ENCODE results near the gene DNAAF5. TPM values are rescaled to one million over a fixed set of nuclear protein-coding genes. Genes with fewer than 3 reads are reported as not detected.
A peak's percentile ranks its signal among the peaks of the same experiment; 100 is the strongest.

Gene DNAAF5
- polyA plus RNA-seq, 2 donors: 7.8 to 14.6 TPM

DNA sequence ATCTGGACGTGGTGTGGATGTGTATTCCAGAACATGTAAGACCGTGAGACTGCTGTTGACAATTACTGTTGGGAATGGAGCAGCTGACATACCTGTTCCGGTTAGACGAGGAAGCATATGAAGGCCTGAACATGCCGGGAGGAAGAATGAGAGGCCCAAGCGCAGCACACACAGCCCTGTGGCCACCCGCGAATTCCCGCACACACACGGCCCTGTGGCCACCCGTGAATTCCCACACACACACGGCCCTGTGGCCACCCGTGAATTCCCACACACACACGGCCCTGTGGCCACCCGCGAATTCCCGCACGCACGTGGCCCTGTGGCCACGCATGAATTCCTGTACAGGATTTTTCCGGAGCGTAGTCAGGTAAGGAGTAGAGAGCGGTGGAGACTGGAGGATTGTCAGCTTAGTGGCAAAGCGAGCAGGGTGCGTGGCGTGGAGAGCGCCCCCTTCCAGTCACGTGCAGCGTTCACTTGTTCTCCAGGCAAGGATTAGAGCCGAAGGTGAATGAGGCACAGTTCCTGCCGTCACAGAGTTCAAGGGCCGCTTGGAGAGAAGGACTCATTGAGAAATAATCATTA lies 96.3 kb downstream of the DNAAF5 start:
- Histone ChIP-seq H3K36me3 (ENCODE audit: control insufficient read depth in 2 of 2, insufficient read depth in 2 of 2, low read length in 1 of 2) (peaks cover 0 to 5% of the 10 kb centered on the region in 2 donors), H3K4me3 (ENCODE audit: low read depth in 1 of 2, low read length in 2 of 2) (no peak overlapping the region), H3K27ac (ENCODE audit: low read depth in 2 of 2, low read length in 1 of 2) (peak overlapping the region in 1 of 2 donors; percentile 85), H3K4me1 (ENCODE audit: control insufficient read depth in 2 of 2, insufficient read depth in 2 of 2, low read length in 1 of 2) (peaks cover 2 to 7% of the 10 kb centered on the region in 2 donors), H3K9me3 (ENCODE audit: control insufficient read depth in 2 of 2, insufficient read depth in 1 of 2, low read depth in 1 of 2, low read length in 1 of 2) (no peaks in the 10 kb centered on the region), H3K27me3 (ENCODE audit: control insufficient read depth in 1 of 2, insufficient read depth in 2 of 2, low read length in 2 of 2) (no peaks in the 10 kb centered on the region)
- 74 to 84% methylated on average over 32 of the region's 32 CpGs for WGBS, 2 donors

DNA sequence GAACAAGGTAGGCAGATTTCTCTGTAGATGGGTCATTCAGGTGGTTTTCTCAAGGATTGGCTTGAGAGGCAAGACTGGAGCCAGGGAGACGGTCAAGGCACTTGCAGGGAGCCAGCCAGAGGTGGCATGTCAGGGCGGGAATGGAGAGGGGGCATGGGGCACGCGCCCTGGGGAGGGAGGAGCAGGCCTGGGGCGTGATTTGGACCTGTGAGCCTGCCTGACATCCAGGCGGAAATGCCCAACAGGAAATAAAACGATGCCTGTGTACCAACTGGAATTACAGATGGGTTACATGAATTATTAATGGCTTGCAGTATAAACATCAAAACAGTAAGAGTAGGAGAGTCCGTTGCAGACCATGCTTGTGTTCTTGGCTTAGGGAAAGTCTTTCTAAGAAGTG lies 97.2 kb downstream of the DNAAF5 start:
- Histone ChIP-seq H3K27me3 (ENCODE audit: control insufficient read depth in 1 of 2, insufficient read depth in 2 of 2, low read length in 2 of 2) (no peaks in the 10 kb centered on the region), H3K4me1 (ENCODE audit: control insufficient read depth in 2 of 2, insufficient read depth in 2 of 2, low read length in 1 of 2) (peaks cover 2 to 7% of the 10 kb centered on the region in 2 donors), H3K4me3 (ENCODE audit: low read depth in 1 of 2, low read length in 2 of 2) (no peak overlapping the region), H3K36me3 (ENCODE audit: control insufficient read depth in 2 of 2, insufficient read depth in 2 of 2, low read length in 1 of 2) (peaks cover 0 to 5% of the 10 kb centered on the region in 2 donors), H3K27ac (ENCODE audit: low read depth in 2 of 2, low read length in 1 of 2) (peak overlapping the region; percentile 40 to 85), H3K9me3 (ENCODE audit: control insufficient read depth in 2 of 2, insufficient read depth in 1 of 2, low read depth in 1 of 2, low read length in 1 of 2) (no peaks in the 10 kb centered on the region)
- 36 to 45% methylated on average over 8 of the region's 8 CpGs for WGBS, 2 donors

DNA sequence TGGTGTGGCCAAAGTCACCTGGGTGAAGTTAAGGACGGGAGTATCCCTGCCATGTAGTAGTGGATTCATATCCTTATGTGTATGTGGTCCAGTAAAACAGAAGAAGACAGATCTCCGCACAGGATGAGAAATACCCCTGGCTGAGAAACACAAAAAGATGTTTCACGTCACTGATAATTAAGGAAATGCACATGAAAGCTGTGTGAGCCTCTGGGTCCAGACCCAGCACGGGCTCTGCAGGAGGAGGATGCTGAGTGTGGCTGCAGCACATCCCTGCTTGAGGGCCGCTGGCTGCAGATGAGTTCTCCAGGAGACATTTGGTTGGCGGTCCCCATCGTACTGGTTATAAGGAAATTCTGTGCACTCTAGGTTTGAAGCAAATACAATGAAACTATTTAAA lies 97.6 kb downstream of the DNAAF5 start:
- Histone ChIP-seq H3K9me3 (ENCODE audit: control insufficient read depth in 2 of 2, insufficient read depth in 1 of 2, low read depth in 1 of 2, low read length in 1 of 2) (no peaks in the 10 kb centered on the region), H3K27ac (ENCODE audit: low read depth in 2 of 2, low read length in 1 of 2) (peak overlapping the region; percentile 40 to 85), H3K4me1 (ENCODE audit: control insufficient read depth in 2 of 2, insufficient read depth in 2 of 2, low read length in 1 of 2) (peaks cover 2 to 10% of the 10 kb centered on the region in 2 donors), H3K36me3 (ENCODE audit: control insufficient read depth in 2 of 2, insufficient read depth in 2 of 2, low read length in 1 of 2) (peaks cover 0 to 5% of the 10 kb centered on the region in 2 donors), H3K27me3 (ENCODE audit: control insufficient read depth in 1 of 2, insufficient read depth in 2 of 2, low read length in 2 of 2) (no peaks in the 10 kb centered on the region), H3K4me3 (ENCODE audit: low read depth in 1 of 2, low read length in 2 of 2) (no peak overlapping the region)
- 70 to 71% methylated on average over 7 of the region's 7 CpGs for WGBS, 2 donors

DNA sequence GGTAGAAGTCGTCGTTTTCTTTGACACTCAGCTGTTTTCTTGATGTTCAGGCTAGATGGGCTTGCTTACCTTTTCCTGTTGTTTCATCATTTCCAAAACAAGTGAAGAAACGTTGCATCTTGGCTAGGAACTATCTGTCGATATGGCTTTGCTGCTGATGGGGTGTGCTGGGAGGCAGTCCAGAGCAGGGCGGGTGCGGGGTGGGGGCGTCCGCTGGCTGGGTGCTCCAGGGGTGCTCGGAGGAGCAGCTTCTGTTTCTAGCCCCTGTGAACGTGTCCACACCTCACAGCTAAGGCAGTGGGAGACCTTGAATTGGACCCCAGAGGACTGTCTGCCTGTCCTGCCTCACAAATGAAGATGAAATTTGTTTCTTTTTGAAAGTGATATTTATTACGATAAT lies 98.2 kb downstream of the DNAAF5 start:
- WGBS, 2 donors: 60 to 68% methylated on average over 11 of the region's 11 CpGs
- H3K27me3 ChIP-seq (ENCODE audit: control insufficient read depth in 1 of 2, insufficient read depth in 2 of 2, low read length in 2 of 2): no peaks in the 10 kb centered on the region
- H3K4me3 ChIP-seq (ENCODE audit: low read depth in 1 of 2, low read length in 2 of 2): no peak overlapping the region
- H3K9me3 ChIP-seq (ENCODE audit: control insufficient read depth in 2 of 2, insufficient read depth in 1 of 2, low read depth in 1 of 2, low read length in 1 of 2): no peaks in the 10 kb centered on the region
- peak overlapping the region; percentile 47 to 74 for H3K27ac ChIP-seq (ENCODE audit: low read depth in 2 of 2, low read length in 1 of 2)
- peaks cover 0 to 5% of the 10 kb centered on the region in 2 donors for H3K36me3 ChIP-seq (ENCODE audit: control insufficient read depth in 2 of 2, insufficient read depth in 2 of 2, low read length in 1 of 2)
- peaks cover 2 to 10% of the 10 kb centered on the region in 2 donors for H3K4me1 ChIP-seq (ENCODE audit: control insufficient read depth in 2 of 2, insufficient read depth in 2 of 2, low read length in 1 of 2)

DNA sequence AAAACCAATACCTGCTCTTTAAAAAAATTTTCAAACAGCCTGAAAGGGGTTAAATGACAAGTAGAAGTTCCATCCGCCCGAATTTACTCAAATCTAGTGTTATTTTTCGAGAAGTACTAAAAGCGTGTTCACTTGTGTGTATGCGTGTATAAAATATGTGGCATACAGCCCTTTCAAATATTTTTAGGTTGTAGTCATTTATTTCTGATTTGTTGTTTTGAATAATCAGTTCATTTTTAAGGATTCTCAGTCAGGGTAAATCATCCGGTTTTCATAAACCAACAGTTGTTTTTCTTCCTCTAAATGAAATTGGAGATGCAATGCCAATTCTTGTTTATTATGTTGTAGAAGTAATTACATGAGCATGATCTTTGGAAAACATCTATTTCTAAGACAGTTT lies 98.9 kb downstream of the DNAAF5 start:
- Histone ChIP-seq H3K27me3 (ENCODE audit: control insufficient read depth in 1 of 2, insufficient read depth in 2 of 2, low read length in 2 of 2) (no peaks in the 10 kb centered on the region), H3K36me3 (ENCODE audit: control insufficient read depth in 2 of 2, insufficient read depth in 2 of 2, low read length in 1 of 2) (peaks cover 0 to 5% of the 10 kb centered on the region in 2 donors), H3K4me1 (ENCODE audit: control insufficient read depth in 2 of 2, insufficient read depth in 2 of 2, low read length in 1 of 2) (peaks cover 2 to 13% of the 10 kb centered on the region in 2 donors), H3K9me3 (ENCODE audit: control insufficient read depth in 2 of 2, insufficient read depth in 1 of 2, low read depth in 1 of 2, low read length in 1 of 2) (no peaks in the 10 kb centered on the region), H3K27ac (ENCODE audit: low read depth in 2 of 2, low read length in 1 of 2) (no peak overlapping the region), H3K4me3 (ENCODE audit: low read depth in 1 of 2, low read length in 2 of 2) (no peak overlapping the region)
- WGBS, 2 donors: 63 to 66% methylated on average over 6 of the region's 6 CpGs

DNA sequence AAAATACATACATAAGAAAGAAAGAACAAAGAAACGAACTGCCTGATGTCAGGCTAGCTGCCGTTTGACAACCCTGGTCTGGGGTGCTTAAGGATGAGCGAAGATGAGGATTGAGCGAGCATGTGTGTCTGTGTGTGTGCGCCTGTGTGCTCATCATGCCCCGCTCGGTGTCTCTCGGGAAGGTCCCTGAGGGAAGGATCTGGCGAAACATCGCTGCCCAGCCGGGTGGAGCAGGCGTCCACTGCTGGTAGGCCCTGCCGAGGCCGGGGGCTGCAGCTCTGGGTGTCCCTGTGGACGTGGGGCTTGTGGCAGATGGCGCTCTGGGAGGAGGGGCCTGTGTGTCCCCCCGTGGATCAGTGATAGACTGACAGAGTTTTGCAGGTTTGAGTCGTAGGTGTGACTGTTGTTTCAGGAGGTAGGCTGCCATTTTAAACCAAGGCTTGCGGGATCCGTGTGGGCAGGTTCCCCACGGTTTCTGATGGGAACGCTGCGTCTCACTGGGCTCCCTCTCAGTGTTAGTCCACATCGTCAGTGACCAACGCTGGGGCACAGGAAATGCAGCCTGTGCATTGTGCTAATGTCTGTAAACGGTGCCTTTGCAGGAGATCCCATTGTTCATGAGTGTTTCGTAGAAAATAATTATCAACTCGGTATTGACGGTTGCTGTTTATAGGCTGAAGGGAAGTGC lies 99.9 kb downstream of the DNAAF5 start:
- Histone ChIP-seq H3K36me3 (ENCODE audit: control insufficient read depth in 2 of 2, insufficient read depth in 2 of 2, low read length in 1 of 2) (peaks cover 0 to 5% of the 10 kb centered on the region in 2 donors), H3K27ac (ENCODE audit: low read depth in 2 of 2, low read length in 1 of 2) (peak overlapping the region; percentile 65 to 69), H3K27me3 (ENCODE audit: control insufficient read depth in 1 of 2, insufficient read depth in 2 of 2, low read length in 2 of 2) (no peaks in the 10 kb centered on the region), H3K9me3 (ENCODE audit: control insufficient read depth in 2 of 2, insufficient read depth in 1 of 2, low read depth in 1 of 2, low read length in 1 of 2) (no peaks in the 10 kb centered on the region), H3K4me1 (ENCODE audit: control insufficient read depth in 2 of 2, insufficient read depth in 2 of 2, low read length in 1 of 2) (peaks cover 7 to 18% of the 10 kb centered on the region in 2 donors), H3K4me3 (ENCODE audit: low read depth in 1 of 2, low read length in 2 of 2) (no peak overlapping the region)
- WGBS, 2 donors: 70 to 74% methylated on average over 29 of the region's 29 CpGs

DNA sequence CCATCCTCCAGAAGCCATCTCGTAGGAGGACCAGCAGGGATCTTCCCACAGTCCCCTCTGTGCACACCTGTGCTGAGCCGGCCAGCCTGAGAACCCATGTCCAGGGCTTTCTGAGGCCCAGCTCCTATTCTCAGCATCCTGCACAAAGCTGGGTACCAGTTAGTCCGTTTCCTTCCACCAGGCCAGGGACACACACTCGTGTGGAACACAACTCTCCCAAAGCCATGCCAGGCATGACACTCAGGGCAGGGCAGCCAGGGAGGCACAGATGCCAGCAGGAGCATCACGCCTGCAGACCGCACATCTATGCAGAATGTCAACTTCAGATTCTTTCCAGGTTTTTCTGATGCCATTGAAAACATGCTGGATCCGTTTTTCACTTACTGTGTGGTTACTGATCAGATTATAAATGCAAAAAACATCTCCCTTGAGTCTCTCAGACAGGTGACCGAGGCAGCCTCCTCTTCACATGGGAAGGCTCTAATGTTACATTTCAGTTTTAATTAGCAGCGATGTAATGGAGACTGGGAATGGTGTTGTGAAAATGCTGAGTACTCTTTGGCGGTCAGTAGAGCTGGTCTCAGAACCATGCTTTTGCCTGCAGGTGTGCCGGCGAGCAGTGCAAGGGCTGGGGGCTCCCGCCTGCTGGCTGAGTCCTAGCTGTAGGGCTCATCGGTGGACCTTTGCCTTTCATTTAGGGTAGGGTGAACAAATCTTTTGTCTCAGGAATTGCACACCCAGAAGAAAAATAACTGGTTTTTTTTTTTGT lies 102.5 kb downstream of the DNAAF5 start:
- no peaks in the 10 kb centered on the region for H3K9me3 ChIP-seq (ENCODE audit: control insufficient read depth in 2 of 2, insufficient read depth in 1 of 2, low read depth in 1 of 2, low read length in 1 of 2)
- H3K27ac ChIP-seq (ENCODE audit: low read depth in 2 of 2, low read length in 1 of 2): peak overlapping the region in 1 of 2 donors; percentile 8
- peaks cover 0 to 3% of the 10 kb centered on the region in 2 donors for H3K36me3 ChIP-seq (ENCODE audit: control insufficient read depth in 2 of 2, insufficient read depth in 2 of 2, low read length in 1 of 2)
- no peaks in the 10 kb centered on the region for H3K27me3 ChIP-seq (ENCODE audit: control insufficient read depth in 1 of 2, insufficient read depth in 2 of 2, low read length in 2 of 2)
- H3K4me1 ChIP-seq (ENCODE audit: control insufficient read depth in 2 of 2, insufficient read depth in 2 of 2, low read length in 1 of 2): peaks cover 7 to 20% of the 10 kb centered on the region in 2 donors
- H3K4me3 ChIP-seq (ENCODE audit: low read depth in 1 of 2, low read length in 2 of 2): no peak overlapping the region
- 87% methylated on average over 14 of the region's 14 CpGs for whole genome bisulfite sequencing, 2 donors

DNA sequence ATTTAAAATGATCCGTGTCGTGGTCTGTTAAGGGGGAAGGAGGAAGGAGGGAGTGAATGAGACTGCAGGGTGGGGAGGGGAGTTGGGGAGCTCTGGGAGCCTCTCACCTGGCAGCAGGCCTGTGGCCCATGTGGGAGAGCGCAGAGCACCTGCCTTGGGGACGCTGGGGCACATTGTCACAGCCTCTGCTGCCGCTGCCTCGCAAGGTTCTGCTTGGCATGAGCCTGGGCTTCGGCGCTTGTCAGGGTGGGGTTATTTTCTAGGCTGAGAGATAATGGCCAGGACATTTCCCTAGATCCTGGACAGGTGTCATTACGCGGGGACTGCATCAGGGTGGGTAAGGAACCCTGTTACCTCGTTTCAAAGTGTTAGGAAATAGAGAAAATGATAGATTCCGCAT lies 103.6 kb downstream of the DNAAF5 start:
- 54 to 60% methylated on average over 12 of the region's 12 CpGs for WGBS, 2 donors
- Histone ChIP-seq H3K4me1 (ENCODE audit: control insufficient read depth in 2 of 2, insufficient read depth in 2 of 2, low read length in 1 of 2) (peaks cover 9 to 20% of the 10 kb centered on the region in 2 donors), H3K27ac (ENCODE audit: low read depth in 2 of 2, low read length in 1 of 2) (peak overlapping the region; percentile 69 to 76)

DNA sequence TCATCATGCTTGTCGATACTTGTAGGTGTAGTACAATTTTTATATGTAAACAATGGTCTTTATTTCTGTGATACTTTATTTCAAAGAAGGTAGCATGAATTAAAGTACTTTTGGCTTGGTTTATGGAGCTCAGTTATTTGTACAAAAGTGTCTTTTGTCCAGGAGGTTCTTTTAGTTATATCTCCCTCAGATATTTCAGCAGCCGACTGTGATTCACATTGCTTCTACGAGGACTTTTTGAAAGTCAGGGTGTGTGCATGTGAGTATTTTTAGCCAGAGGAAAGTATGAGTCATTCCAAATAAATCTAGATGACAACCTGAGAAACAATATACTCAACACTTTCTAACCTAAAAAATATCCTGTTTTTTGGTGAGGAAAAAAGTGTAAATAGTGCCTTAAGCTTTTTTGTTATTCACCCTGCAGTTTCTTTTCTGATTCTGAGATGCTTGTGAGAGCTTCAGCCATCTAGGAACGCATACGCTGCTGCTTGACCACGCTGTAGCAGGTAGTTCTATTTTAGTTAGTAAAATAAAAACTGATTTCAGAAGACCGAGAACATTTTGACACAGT lies 105.2 kb downstream of the DNAAF5 start:
- H3K9me3 ChIP-seq (ENCODE audit: control insufficient read depth in 2 of 2, insufficient read depth in 1 of 2, low read depth in 1 of 2, low read length in 1 of 2): no peaks in the 10 kb centered on the region
- H3K4me3 ChIP-seq (ENCODE audit: low read depth in 1 of 2, low read length in 2 of 2): no peak overlapping the region
- H3K27ac ChIP-seq (ENCODE audit: low read depth in 2 of 2, low read length in 1 of 2): peak overlapping the region; percentile 92 to 99
- no peaks in the 10 kb centered on the region for H3K27me3 ChIP-seq (ENCODE audit: control insufficient read depth in 1 of 2, insufficient read depth in 2 of 2, low read length in 2 of 2)
- WGBS, 2 donors: 8 to 18% methylated on average over 7 of the region's 7 CpGs
- peaks cover 13 to 29% of the 10 kb centered on the region in 2 donors for H3K4me1 ChIP-seq (ENCODE audit: control insufficient read depth in 2 of 2, insufficient read depth in 2 of 2, low read length in 1 of 2)
- H3K36me3 ChIP-seq (ENCODE audit: control insufficient read depth in 2 of 2, insufficient read depth in 2 of 2, low read length in 1 of 2): no peaks in the 10 kb centered on the region

More for the DNA sequence above, 103.6 kb downstream of the DNAAF5 start:
- H3K36me3 ChIP-seq (ENCODE audit: control insufficient read depth in 2 of 2, insufficient read depth in 2 of 2, low read length in 1 of 2): peaks cover 0 to 3% of the 10 kb centered on the region in 2 donors
- H3K27me3 ChIP-seq (ENCODE audit: control insufficient read depth in 1 of 2, insufficient read depth in 2 of 2, low read length in 2 of 2): no peaks in the 10 kb centered on the region
- no peak overlapping the region for H3K4me3 ChIP-seq (ENCODE audit: low read depth in 1 of 2, low read length in 2 of 2)
- no peaks in the 10 kb centered on the region for H3K9me3 ChIP-seq (ENCODE audit: control insufficient read depth in 2 of 2, insufficient read depth in 1 of 2, low read depth in 1 of 2, low read length in 1 of 2)

All from esophagus (tissue), 2 donors.